ENCODE data around the gene PEA15. TPM values are rescaled to one million over a fixed set of nuclear protein-coding genes. Genes with fewer than 3 reads are reported as not detected.

The PEA15 gene
- total RNA-seq, 1 donor from 2014 or later, result 40.9 TPM

Other genes with a start within 250 kb of the PEA15 start
- 7.5 and 7.7 TPM in 2 replicates for gene PIGM, start 173.4 kb upstream of the PEA15 start, total RNA-seq
- not detected in 2 replicates for gene KCNJ10, start 135.2 kb upstream of the PEA15 start, total RNA-seq
- not detected in 2 replicates for gene KCNJ9, start 123.8 kb upstream of the PEA15 start, total RNA-seq
- 37.2 and 39.4 TPM in 2 replicates for gene IGSF8, start 106.8 kb upstream of the PEA15 start, total RNA-seq
- not detected in 2 replicates for gene ATP1A2, start 89.6 kb upstream of the PEA15 start, total RNA-seq
- not detected in 2 replicates for gene ATP1A4, start 53.8 kb upstream of the PEA15 start, total RNA-seq
- 0.11 TPM in 1 of 2 replicates, not detected in the other for gene CASQ1, start 14.8 kb upstream of the PEA15 start, total RNA-seq
- gene DCAF8, start 57.2 kb downstream of the PEA15 start, total RNA-seq, result 98.3 and 105 TPM in 2 replicates
- 43.9 and 46.4 TPM in 2 replicates for gene PEX19, start 79.7 kb downstream of the PEA15 start, total RNA-seq
- 141 and 152 TPM in 2 replicates for gene COPA, start 137.9 kb downstream of the PEA15 start, total RNA-seq
- gene NCSTN, start 138.0 kb downstream of the PEA15 start, total RNA-seq, result 72.9 and 76.8 TPM in 2 replicates
- gene NHLH1, start 161.7 kb downstream of the PEA15 start, total RNA-seq, result 0.52 and 0.68 TPM in 2 replicates
- gene VANGL2, start 195.2 kb downstream of the PEA15 start, total RNA-seq, result not detected in 2 replicates